ENCODE measurements around the gene METTL21C. TPM values are rescaled to one million over a fixed set of nuclear protein-coding genes. Genes with fewer than 3 reads are reported as not detected.

The METTL21C gene
- total RNA-seq, 2 donors from 2014 or later = not detected

GRCh38 chr13:102724923-102725322 is 30.1 kb upstream of the METTL21C start:
- intact Hi-C loops (cut with DNase I) = loop anchor here (2.0 kb wide), 1 partner anchor 144 kb away; no protein-coding TSS in a partner anchor
- no peak for DNase-seq

GRCh38 chr13:102721800-102722231 is 27.0 kb upstream of the METTL21C start:
- Histone ChIP-seq H3K4me3 (no peak overlapping the region), H3K27ac (no peak overlapping the region), H3K27me3 (no peaks in the 10 kb centered on the region), H3K4me1 (no peaks in the 10 kb centered on the region), H3K9ac (ENCODE audit: low read depth in 2 of 2, low read length in 2 of 2) (no peak overlapping the region), H3K36me3 (no peaks in the 10 kb centered on the region), H3K9me3 (no peaks in the 10 kb centered on the region)
- intact Hi-C loops (cut with DNase I) = no loop called here
- no peak for DNase-seq
- TF ChIP-seq CTCF (IDR thresholded peaks at IDR 0.05) = no peak

More at GRCh38 chr13:102724923-102725322, 30.1 kb upstream of the METTL21C start:
- Histone ChIP-seq H3K9me3 (no peaks in the 10 kb centered on the region), H3K9ac (ENCODE audit: low read depth in 2 of 2, low read length in 2 of 2) (no peak overlapping the region), H3K36me3 (no peaks in the 10 kb centered on the region), H3K4me3 (no peak overlapping the region), H3K27me3 (no peaks in the 10 kb centered on the region), H3K27ac (no peak overlapping the region), H3K4me1 (no peaks in the 10 kb centered on the region)
- TF ChIP-seq CTCF (IDR thresholded peaks at IDR 0.05) = no peak

GRCh38 chr13:102718746-102719145 is 23.9 kb upstream of the METTL21C start:
- intact Hi-C loops (cut with DNase I) = no loop called here
- DNase-seq = no peak
- no peak overlapping the region for H3K27ac ChIP-seq
- TF ChIP-seq CTCF (IDR thresholded peaks at IDR 0.05) = no peak
- no peaks in the 10 kb centered on the region for H3K9me3 ChIP-seq
- no peaks in the 10 kb centered on the region for H3K36me3 ChIP-seq
- no peak overlapping the region for H3K4me3 ChIP-seq
- H3K4me1 ChIP-seq = no peaks in the 10 kb centered on the region
- no peak overlapping the region for H3K9ac ChIP-seq (ENCODE audit: low read depth in 2 of 2, low read length in 2 of 2)
- no peaks in the 10 kb centered on the region for H3K27me3 ChIP-seq

GRCh38 chr13:102715447-102715846 is 20.6 kb upstream of the METTL21C start:
- Histone ChIP-seq H3K9me3 (no peaks in the 10 kb centered on the region), H3K27ac (no peak overlapping the region), H3K27me3 (no peaks in the 10 kb centered on the region), H3K4me3 (no peak overlapping the region), H3K9ac (ENCODE audit: low read depth in 2 of 2, low read length in 2 of 2) (no peak overlapping the region), H3K4me1 (no peaks in the 10 kb centered on the region), H3K36me3 (no peaks in the 10 kb centered on the region)
- no peak for DNase-seq
- intact Hi-C loops (cut with DNase I) = no loop called here
- no peak for TF ChIP-seq CTCF (IDR thresholded peaks at IDR 0.05)

DNA sequence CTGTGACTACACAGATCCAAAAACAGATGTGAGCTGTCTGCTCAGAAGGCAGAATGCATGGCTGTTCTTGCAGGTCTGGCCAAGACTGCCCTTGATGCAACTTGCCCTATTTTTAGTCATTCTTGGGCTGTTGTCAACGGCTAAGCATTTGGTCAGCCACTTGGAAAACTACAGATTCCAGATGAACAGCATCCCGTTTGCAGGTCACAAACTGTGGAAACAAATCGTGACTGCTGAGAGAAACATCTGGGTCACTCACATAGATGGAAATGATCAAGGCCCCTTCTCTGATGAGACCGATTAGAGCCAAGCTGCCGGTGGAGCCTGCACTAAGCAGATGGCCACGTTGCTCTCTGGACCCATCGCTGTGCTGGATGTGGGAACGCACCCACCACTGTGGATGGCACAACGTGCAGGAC is 15.4 kb upstream of the METTL21C start:
- H3K9me3 ChIP-seq = no peaks in the 10 kb centered on the region
- H3K4me1 ChIP-seq = no peaks in the 10 kb centered on the region
- H3K4me3 ChIP-seq = no peak overlapping the region
- intact Hi-C loops (cut with DNase I) = no loop called here
- no peak for DNase-seq
- no peak for TF ChIP-seq CTCF (IDR thresholded peaks at IDR 0.05)
- no peak overlapping the region for H3K9ac ChIP-seq (ENCODE audit: low read depth in 2 of 2, low read length in 2 of 2)
- no peaks in the 10 kb centered on the region for H3K36me3 ChIP-seq
- H3K27ac ChIP-seq = no peak overlapping the region
- no peaks in the 10 kb centered on the region for H3K27me3 ChIP-seq
